Pulmonary artery endothelial cell (primary cell): Measurements from ENCODE around the gene KRTAP10-8. TPM values are rescaled to one million over a fixed set of nuclear protein-coding genes. Genes with fewer than 3 reads are reported as not detected.
"Not testable (repeated sequence)": the region's sequence is repeated elsewhere in the genome, so short reads cannot be mapped to it uniquely, and the experiment has no call there.

Source experiments
- DNase-seq: peaks from one replicate; pipeline ENCODE4 v3.0.0-alpha.2; 2011; ENCODE audit warnings: low read depth, low spot score
- total RNA-seq: library from RNA; depleted of rRNA; stranded (reverse); fragments of >200 nt; gene quantifications from 2 replicates; pipeline ENCODE4 v1.2.3, GENCODE V29; 2014

KRTAP10-8 gene, protein sequence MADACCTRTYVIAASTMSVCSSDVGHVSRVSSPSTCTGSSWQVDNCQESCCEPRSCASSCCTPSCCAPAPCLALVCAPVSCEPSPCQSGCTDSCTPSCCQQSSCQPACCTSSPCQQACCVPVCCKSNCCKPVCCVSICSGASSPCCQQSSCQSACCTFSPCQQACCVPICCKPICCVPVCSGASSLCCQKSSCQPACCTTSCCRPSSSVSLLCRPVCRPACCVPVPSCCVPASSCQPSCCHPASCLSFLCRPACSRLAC
- total RNA-seq: not detected in 2 replicates

DNA sequence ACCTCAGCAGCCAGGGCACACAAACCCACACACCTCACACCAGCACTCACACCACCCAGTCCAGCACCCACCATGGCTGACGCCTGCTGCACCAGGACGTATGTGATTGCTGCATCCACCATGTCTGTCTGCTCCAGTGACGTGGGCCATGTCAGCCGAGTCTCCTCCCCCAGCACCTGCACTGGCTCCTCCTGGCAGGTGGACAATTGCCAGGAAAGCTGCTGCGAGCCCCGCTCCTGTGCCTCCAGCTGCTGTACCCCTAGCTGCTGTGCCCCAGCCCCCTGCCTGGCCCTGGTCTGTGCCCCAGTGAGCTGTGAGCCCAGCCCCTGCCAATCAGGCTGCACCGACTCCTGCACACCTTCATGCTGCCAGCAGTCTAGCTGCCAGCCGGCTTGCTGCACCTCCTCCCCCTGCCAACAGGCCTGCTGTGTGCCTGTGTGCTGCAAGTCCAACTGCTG is at the start of gene KRTAP10-8:
Gene KRTAP10-8 (plus strand): TSS at position 51 of the 458 bp plus-strand sequence. CDS start 22 bp downstream, at position 73.
- no peak for DNase-seq

DNA sequence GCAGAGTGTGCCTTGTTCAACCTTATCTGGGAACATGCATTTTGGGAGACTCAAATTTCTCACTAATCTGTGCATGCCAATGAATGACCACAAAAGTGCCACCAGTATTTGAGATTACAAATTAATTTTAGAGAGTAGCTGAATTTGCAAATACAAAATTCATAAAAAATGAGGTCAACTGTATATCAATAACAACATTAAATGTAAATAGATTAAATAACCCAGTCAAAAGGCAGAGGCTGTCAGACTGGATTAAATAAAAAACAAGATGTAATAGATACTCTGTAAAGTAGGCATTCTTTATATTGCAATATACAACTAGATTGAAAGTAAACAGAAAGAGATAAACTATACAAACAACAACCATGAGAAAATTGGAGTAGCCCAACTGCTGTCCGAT is 47.8 kb upstream of the KRTAP10-8 start:
- no peak for DNase-seq

DNA sequence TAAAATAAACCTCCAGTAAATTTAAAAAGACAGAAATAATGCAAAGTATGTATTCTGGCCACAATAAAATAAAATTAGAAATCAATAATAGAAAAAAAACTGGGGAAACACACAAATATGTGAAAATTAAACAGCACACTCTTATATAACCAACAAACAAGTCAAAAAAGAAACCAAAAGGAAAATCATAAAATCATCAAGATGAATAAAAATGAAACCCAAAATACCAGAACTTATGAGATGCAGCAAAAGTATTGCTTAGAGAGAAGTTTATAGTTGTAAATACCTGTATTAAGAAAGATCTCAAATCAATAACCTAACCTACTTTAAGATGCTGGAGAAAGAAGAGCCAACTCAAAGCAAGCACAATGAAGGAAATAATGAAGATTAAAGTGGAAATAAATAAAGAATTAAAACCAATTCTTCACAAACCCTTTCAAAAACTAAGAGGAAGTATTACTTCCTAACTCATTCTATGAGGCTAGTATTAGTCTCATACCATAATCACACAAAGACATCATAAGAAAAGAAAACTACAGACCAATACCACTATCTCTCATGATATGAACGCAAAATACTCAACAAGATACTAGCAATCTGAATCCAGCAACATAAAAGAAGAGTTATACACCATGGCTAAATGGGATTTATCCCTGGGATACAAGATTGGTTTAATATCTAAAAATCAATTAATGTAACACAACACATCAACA is 46.8 kb upstream of the KRTAP10-8 start:
- no peak for DNase-seq

DNA sequence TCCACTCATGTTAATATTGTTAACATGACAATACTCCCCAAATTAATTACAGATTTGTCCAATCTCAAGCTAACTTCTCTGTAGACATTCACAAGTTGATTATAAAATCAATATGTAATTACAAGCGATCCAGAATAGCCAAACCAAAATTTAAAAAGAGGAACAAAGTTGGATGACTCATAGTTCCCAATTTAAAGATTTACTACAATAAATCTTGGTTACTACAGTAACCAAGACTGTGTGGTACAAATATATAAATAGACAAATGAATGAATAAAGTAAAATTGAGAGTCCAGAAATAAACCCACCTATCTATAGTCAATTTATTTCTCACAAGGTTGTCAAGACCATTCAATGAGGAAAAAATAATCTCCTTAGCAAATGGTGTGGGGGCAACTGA is 45.5 kb upstream of the KRTAP10-8 start:
- DNase-seq: no peak

DNA sequence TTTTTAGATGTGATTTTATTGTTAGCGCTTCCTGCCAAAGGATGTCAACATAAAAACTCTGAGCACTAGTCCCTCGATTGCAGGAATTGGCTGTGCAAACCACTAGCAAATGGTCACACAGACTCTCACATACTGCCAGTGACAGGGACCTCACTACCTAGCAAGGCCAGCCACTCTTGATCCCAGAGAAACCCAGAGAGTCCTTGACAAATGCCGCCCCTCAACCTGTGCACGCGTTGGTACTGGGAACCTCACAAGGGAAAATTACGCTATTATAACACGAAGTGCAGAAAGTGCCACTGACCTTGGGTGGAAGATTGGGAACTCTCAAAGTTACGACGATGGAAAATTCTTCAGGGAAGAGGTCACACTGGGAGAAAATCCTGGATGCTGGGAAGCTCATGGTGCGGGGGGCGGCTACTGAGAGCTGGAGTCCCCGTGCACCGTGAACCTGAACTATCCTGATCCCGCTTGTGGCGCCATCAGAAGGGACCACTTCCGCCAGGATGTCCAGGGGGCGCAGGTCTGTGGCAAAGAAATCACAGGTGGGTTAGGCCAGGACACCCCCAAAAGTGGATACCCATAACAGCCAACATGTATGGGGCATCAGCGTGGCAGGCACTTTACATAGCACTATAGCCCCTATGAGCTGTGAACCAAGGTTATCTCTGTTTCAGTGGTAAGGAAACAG is 44.3 kb upstream of the KRTAP10-8 start:
- no peak for DNase-seq

DNA sequence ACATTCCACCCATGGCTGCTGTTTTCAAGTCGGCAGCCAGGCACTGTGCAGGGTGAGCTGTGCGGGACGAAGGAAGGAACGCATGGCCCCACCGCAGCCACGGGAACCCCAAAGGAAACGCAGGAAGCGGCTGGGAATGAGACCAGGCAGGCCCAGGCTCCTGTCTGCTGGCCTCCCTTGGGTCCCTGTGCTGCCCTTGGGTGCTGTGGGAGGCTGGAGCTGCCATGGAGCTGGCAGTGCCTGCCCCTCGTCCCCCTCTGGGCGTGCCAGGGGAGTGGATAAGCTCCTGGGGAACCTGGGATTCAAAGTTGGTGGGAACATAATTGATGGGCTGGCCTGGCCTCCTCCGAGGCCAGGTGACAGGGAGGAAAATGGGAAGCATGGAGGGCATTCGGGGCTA is 43.6 kb upstream of the KRTAP10-8 start:
- no peak for DNase-seq

DNA sequence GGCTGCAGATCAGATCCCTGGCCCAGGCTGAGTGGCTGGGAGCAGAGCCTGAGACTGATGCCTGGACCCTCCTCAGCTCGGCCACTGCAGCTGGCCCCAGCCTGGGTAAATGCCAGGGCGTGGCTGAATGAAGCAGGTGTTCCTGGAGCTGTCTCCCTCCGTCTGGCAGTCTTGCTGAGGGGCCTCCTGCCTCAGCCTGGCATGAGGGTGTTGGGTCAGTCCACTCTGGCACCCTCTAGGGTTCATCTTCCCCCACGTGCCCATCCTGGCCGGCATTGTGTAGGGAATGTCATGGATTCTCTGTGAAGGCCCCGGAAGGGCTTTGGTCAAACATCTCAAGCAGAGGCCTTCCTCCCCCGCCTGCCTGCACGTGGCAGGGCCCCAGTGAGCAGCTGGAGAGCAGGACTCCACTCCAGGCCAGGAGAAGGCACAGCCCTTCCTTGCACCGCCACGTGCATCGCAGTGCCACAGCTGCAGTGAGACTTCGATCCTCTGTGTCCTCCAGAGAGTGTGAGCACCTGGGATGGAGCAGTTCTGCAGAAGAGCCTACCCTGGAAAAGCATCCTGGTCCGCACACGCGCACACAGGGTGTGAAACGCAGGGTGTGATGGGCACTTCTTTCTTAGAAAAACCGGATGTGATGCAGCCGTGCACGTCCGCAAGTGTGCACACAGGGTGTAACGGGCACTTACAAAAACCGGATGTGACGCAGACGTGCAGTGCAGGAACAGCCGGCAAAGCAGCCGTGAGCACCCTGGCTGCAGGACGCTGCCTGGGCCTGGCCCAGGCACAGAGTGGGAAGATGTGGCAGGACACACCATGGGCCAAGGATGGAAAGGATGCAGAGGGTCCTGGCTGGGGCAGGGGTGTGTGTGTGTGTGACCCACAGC is 43.0 kb upstream of the KRTAP10-8 start:
- no peak for DNase-seq

DNA sequence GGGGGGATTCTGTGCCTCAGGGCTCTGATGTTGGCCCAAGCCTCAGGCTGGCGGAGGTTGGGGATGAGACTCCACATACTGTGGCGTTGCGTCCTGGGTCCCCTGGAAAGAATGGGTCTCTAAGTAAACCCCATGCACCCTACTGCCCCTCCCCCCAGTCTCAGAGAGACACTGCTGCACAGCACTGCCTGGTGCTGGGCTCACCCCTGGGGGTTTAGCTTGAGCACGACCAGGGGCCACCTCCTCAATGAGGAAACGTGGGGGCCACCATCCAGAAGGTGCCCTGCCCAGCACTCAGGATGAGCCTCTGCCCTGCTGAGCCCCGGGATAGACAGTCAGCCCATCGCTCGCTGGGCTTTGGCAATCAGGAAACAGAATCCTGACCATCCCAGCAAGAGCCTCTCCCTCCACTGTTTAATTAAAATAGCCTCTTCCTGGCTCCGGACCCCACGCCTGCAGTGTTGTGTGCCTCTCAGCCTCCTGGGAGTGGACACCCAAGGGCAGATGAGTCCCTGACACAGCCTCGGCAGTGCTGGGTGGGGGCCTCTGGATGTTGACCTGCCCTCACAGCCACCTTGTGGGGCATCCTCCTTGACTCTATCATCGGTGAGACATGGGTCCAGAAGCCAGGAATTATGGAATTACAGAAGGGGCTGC is 41.9 kb upstream of the KRTAP10-8 start:
- DNase-seq: no peak

DNA sequence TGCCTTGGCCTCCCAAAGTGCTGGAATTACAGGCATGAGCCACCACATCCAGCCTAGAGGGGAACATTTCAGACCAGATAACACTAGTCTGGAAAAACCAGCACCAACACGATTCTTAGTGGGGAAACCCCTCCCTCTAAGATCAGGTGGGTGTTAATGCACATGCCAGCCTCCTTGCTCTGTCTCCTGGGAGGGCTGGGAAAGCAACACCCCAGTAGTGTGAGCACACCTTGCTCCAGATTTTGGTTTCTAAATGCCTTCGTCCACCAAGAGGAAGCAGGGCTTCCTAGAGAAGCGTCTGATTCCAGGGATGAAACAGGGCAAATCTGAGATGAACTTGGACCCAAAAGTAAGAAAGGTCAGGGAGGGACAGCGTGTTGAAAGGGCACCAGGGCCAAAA is 40.6 kb upstream of the KRTAP10-8 start:
- no peak for DNase-seq

DNA sequence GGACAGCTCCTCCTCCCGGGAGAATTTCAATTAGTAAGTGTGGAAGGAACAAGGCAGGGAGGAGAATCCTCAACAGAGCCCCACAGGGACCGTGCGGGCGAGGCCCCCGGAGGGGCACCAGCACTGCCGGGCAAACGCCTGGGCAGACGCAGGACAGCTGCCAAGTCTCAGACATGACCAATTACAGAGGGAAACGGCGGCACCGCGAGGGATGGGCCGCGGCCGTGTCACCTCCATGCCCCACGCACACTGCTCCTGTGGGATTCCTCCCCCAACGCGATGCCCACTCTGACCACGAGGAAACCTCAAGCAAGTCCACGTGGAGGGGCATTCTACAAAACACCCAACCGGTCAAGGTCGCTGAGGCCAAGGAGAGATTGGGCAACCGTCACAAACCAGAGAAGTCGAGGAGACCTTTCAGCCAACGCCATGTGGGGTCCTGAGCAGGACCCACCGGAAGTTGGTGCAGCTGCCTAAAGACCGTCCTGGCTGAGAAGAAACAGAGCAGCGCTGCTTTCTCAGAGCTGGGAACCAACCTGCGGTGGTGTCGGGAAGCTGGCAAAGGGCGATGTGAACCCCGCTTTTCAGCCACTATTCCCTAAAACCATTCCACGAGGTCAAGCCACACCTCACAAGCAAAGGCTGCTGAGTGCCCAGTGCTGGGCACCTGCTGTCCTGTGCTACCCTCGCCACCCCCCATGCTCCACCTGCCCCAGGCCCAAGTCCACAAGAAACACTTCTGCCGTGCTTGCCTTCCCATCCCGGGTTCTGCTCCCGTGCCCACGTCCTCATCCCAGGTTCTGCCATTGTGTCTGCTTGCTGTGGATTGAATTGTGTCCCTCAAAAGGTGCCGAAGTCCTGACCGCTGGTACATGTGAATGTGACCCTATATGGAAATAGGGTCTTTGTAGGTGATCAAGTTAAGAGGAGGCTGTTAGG is 39.8 kb upstream of the KRTAP10-8 start:
- DNase-seq: no peak

DNA sequence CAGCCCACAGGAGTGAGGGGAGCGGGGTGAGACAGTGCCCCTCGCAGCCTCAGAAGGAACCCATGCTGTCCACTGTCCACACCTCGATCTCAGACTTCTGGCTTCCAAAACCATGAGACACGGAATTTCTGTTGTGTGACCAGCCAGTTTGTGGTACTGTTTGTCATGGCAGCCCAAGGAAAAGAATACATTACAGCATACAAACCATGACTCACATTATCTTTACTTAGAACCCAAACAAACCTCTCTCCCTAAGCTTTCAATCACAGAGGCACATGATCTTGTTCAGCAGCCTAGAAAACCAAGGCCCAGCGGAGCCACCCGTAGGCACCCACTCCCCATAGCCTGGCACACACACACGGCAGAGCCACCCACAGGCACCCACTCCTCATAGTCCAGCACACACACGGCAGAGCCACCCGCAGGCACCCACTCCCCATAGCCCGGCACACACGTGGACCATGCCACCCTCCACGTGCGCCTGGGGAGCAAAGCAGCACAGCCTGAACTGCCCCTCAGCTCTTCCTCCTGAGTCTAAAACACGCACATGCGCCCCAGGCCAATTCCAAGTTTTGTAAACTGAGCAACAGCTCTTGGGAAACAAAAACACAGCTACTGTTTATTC is 38.8 kb upstream of the KRTAP10-8 start:
- no peak for DNase-seq

DNA sequence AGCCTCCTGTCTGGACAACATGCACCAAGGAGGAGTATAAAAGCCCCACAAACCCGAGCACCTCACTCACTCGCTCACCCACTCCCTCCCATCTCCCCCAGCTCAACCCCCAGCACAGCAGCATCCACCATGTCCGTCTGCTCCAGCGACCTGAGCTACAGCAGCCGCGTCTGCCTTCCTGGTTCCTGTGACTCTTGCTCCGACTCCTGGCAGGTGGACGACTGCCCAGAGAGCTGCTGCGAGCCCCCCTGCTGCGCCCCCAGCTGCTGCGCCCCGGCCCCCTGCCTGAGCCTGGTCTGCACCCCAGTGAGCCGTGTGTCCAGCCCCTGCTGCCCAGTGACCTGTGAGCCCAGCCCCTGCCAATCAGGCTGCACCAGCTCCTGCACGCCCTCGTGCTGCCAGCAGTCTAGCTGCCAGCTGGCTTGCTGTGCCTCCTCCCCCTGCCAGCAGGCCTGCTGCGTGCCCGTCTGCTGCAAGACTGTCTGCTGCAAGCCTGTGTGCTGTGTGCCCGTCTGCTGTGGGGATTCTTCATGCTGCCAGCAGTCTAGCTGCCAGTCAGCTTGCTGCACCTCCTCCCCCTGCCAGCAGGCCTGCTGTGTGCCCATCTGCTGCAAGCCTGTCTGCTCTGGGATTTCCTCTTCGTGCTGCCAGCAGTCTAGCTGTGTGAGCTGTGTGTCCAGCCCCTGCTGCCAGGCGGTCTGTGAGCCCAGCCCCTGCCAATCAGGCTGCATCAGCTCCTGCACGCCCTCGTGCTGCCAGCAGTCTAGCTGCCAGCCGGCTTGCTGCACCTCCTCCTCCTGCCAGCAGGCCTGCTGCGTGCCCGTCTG is 38.0 kb upstream of the KRTAP10-8 start, which contains the start of gene KRTAP10-4:
Gene KRTAP10-4 (plus strand): TSS at position 100 of the 827 bp plus-strand sequence. CDS start 30 bp downstream, at position 130.
- DNase-seq: not testable (repeated sequence)

DNA sequence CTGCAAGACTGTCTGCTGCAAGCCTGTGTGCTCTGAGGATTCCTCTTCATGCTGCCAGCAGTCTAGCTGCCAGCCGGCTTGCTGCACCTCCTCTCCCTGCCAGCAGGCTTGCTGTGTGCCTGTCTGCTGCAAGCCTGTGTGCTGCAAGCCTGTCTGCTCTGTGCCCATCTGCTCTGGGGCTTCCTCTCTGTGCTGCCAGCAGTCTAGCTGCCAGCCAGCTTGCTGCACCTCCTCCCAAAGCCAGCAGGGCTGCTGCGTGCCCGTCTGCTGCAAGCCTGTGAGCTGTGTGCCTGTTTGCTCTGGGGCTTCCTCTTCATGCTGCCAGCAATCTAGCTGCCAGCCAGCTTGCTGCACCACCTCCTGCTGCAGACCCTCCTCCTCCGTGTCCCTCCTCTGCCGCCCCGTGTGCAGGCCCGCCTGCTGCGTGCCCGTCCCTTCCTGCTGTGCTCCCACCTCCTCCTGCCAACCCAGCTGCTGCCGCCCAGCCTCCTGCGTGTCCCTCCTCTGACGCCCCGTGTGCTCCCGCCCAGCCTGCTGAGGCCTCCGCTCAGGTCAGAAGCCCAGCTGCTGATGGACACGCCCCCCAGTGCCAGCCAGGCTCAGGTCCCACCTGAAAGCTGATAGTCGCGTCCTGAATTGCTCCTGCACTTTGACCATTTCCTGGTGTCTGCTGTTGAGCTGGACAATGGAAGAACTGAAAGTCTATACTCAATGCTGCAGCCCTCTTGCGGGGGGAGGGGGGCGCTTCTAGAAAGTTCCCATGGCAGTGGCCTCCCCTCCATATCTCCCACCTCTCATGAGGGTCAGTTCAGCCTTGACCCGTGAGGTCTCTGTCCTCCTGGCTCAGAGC is 37.2 kb upstream of the KRTAP10-8 start:
- no peak for DNase-seq

DNA sequence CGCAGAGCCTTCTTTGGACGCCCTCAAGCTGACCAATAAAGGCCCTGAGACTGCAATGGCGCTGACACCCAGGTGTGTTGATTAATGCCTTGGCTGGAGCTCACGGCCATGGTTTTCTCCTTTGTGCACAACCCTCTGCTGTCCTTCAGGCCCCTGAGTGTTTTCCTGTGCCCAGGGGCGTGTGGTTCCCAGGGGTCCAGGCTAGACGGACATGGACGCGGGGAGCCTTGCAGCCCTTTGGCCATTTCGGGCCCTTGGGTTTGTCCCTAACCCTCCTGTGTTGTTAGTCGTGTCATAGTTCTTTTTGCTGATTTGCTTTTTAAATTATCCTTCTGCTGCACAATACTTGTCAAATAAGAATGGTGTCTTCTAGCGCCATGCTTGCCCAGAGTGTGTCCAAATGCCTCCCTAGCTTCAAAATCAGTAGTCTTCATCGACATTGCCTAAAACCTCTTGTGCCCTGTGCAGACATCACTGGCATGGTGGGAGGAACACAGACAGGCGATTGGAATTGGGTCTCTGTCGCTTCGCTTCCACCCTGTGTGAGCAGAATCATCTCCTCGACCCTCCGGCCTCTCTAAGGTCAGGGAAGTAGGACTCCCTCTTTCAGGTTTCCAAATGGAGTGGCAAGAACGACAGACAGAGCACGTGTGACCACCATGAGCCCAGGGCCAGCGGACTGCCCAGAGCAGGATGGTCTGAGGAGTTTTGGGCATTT is 36.4 kb upstream of the KRTAP10-8 start:
- no peak for DNase-seq

DNA sequence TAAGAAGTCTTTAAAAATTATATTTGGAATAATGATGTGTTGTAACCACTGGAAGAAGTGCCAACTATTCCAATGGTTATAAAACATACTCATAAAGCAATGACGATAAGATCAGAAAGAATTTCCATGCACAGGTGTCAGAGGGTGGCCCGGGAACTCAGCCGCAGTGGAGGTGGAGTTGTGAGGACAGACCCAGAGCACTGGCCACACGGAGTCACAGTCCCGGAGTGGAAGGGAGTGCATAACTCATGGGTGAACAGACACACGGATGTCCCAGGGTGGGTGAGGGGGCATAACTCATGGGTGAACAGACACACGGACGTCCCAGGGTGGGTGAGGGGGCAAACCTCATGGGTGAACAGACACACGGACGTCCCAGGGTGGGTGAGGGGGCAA is 35.9 kb upstream of the KRTAP10-8 start:
- DNase-seq: no peak

DNA sequence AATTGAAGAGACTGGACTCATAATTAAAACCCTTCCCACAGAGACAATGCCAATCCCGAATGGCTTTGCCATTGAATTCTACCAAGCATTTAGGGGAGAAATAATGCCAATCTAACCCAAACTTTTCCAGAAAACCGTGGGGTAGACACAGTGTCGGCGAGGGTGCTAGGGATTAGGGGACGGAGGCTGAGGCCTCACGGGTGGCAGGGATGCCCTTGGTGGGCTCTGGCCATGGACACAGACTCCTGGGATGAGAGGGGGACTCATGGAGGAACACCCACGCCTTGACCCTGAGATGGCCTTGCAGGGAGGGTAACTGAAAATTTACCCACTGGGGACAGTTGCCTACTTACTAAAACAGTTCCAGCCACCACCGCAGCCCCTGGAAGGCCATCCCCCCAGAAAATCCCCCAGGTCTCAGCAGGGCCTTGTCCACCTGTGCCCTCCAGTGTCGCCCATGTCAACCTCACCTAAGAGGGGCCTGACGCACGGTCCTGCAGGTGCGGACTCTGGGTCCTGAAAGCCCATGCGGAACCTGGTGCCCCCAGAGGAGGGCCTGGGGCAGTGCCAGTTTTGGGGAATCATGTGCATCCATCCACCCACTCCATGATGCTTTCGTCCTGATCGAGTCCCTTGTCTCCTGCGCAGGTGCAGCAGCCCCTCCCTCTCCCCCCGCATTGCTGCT is 33.4 kb upstream of the KRTAP10-8 start:
- no peak for DNase-seq
